ENCODE data around the gene DYNC2LI1. TPM values are rescaled to one million over a fixed set of nuclear protein-coding genes. Genes with fewer than 3 reads are reported as not detected.
"Not testable (repeated sequence)": the region's sequence is repeated elsewhere in the genome, so short reads cannot be mapped to it uniquely, and the experiment has no call there.

Gene DYNC2LI1
- 1 to 10 TPM; 9.6 to 10.0 TPM for total RNA-seq

GRCh38 chr2:43773876-43774613 lies at the start of gene DYNC2LI1:
TSS of gene DYNC2LI1 (plus strand) at chr2:43774039. CDS start at chr2:43774139, 100 bp downstream.
- Mint-ChIP-seq H3K4me1 (peaks cover 16% of the 10 kb centered on the region), H3K27ac (peak within 1 kb of the TSS; percentile 91), H3K36me3 (no peaks in the 10 kb centered on the region), H3K27me3 (no peaks in the 10 kb centered on the region), H3K4me3 (peak within 1 kb of the TSS; percentile 93), H3K9me3 (no peaks in the 10 kb centered on the region)
- DNase-seq, result peak; percentile 85

DNA sequence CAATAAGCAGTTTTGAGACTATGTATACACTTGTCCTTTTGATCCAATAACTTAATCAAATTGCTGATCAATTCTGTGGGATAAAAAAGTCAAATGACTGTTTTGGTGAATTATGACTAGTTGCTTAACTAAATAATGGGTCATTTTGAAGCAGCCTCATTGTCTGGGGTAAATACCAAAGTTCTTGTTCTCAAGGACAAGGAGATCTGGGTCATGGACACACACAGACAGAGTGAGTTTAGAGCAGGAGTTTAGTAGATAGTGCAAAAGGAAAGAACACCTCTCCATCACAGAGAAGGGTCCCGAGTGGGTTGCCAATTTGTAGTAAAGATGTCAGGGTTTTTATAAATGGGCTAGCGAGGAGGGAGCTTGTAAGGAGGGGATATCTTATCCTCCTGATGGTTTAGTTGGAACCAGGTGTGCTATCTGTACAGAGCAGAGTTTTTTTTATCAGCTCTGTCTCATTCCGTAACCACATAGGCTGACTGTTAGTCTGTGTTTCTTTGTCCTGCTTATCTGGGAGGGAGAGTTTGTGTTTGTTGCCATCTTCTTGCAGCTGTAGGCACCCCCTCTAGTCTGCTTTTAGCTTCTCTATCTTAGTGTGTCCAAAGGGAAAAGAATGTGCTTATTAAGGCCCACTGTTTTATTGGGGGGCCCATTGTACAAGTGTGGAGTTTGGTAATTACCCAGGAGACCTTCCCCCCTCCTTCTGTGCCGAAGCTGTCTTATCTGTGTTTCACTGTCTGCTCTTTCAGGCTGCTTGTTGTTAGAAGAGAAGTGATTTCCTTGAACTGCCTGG lies 48.9 kb upstream of the DYNC2LI1 start:
- no peak overlapping the region for H3K27ac Mint-ChIP-seq
- no peaks in the 10 kb centered on the region for H3K9me3 Mint-ChIP-seq
- H3K4me3 Mint-ChIP-seq, result no peak overlapping the region
- no peaks in the 10 kb centered on the region for H3K4me1 Mint-ChIP-seq
- no peaks in the 10 kb centered on the region for H3K27me3 Mint-ChIP-seq
- DNase-seq, result no peak
- H3K36me3 Mint-ChIP-seq, result no peaks in the 10 kb centered on the region

DNA sequence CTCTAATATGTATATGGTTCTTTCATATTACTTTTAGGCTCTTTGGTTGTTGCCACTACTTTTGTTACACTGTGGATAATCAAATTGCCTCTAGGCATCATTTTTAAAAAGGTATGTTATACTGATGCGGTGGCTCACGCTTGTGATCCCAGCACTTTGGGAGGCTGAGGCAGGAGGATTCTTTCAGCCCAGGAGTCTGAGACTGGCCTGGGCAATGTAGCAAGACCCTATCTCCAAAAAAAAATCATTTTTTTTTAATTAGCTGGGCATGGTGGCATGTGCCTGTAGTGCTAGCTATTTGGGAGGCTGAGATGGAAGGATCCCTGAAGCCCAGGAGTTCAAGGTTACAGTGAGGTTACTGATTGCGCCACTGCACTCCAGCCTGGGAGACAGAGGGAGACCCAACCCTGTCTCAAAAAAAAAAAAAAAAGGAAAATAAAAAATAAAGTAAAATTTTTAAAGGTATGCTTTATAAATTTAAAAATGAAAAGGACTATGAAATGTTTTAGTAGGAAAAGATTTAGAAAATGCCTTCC lies 48.1 kb upstream of the DYNC2LI1 start:
- no peaks in the 10 kb centered on the region for H3K4me1 Mint-ChIP-seq
- DNase-seq, result no peak
- H3K4me3 Mint-ChIP-seq, result no peak overlapping the region
- H3K9me3 Mint-ChIP-seq, result no peaks in the 10 kb centered on the region
- no peaks in the 10 kb centered on the region for H3K36me3 Mint-ChIP-seq
- H3K27me3 Mint-ChIP-seq, result no peaks in the 10 kb centered on the region
- H3K27ac Mint-ChIP-seq, result no peak overlapping the region

DNA sequence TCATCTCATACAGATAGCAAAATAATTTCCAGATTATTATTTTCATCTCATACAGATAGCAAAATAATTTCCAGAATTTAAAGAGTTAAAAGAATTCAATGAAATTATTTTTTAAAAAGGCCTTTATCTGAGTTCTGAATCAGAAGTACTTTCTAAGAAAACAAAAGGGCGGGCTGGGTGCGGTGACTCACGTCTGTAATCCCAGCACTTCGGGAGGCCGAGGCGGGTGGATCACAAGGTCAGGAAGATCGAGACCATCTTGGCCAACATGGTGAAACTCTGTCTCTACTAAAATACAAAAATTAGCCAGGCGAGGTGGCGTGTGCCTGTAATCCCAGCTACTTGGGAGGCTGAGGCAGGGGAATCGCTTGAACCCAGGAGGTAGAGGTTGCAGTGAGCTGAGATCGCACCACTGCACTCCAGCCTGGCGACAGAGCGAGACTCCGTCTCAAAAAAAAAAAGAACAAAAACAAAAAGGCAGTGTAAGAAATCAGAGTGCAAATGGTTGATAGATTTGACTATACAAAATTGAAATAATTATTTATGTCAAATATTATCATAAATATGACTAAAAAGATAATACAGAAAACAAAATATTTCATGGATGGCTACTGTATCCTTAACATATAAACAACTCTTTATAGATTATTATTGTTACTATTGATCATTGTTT lies 46.7 kb upstream of the DYNC2LI1 start:
- not testable (repeated sequence) for DNase-seq, H3K27ac Mint-ChIP-seq, H3K9me3 Mint-ChIP-seq, H3K4me3 Mint-ChIP-seq, H3K27me3 Mint-ChIP-seq, H3K36me3 Mint-ChIP-seq, H3K4me1 Mint-ChIP-seq

GRCh38 chr2:43727634-43728014 lies 46.2 kb upstream of the DYNC2LI1 start:
- Mint-ChIP-seq H3K9me3 (no peaks in the 10 kb centered on the region), H3K36me3 (no peaks in the 10 kb centered on the region), H3K4me3 (no peak overlapping the region), H3K27me3 (no peaks in the 10 kb centered on the region), H3K4me1 (no peaks in the 10 kb centered on the region), H3K27ac (no peak overlapping the region)
- no peak for DNase-seq

GRCh38 chr2:43729491-43730174 lies 44.2 kb upstream of the DYNC2LI1 start:
- Mint-ChIP-seq H3K27ac (no peak overlapping the region), H3K4me3 (no peak overlapping the region), H3K36me3 (no peaks in the 10 kb centered on the region), H3K4me1 (no peaks in the 10 kb centered on the region), H3K27me3 (no peaks in the 10 kb centered on the region), H3K9me3 (no peaks in the 10 kb centered on the region)
- DNase-seq, result no peak

DNA sequence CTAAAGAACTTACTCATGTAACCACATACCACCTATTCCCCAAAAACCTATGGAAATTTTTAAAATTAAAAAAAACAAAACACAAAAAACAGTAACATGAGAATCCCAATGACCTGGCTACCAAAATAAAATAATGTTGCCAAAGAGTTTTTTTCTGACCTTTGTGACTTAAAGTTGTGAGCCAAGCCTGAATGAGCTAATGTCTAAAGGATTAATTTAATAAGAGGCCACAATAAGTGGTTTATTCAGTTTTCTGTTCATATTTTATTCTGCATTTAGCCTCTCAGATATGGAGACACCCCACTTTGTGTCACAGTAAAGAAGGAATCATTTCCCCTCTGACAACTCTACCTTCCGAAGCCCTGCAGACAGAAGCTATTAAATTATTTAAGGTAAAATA lies 42.6 kb upstream of the DYNC2LI1 start:
- no peak overlapping the region for H3K27ac Mint-ChIP-seq
- no peaks in the 10 kb centered on the region for H3K4me1 Mint-ChIP-seq

GRCh38 chr2:43736637-43737036 lies 37.2 kb upstream of the DYNC2LI1 start:
- no peaks in the 10 kb centered on the region for H3K9me3 Mint-ChIP-seq
- no peak overlapping the region for H3K27ac Mint-ChIP-seq
- H3K4me1 Mint-ChIP-seq, result no peaks in the 10 kb centered on the region
- DNase-seq, result no peak
- no peak overlapping the region for H3K4me3 Mint-ChIP-seq
- H3K27me3 Mint-ChIP-seq, result no peaks in the 10 kb centered on the region
- H3K36me3 Mint-ChIP-seq, result no peaks in the 10 kb centered on the region

More for the DNA sequence above, 42.6 kb upstream of the DYNC2LI1 start:
- DNase-seq, result no peak
- Mint-ChIP-seq H3K27me3 (no peaks in the 10 kb centered on the region), H3K9me3 (no peaks in the 10 kb centered on the region), H3K36me3 (no peaks in the 10 kb centered on the region), H3K4me3 (no peak overlapping the region)

GRCh38 chr2:43737097-43737854 lies 36.6 kb upstream of the DYNC2LI1 start:
- Mint-ChIP-seq H3K27ac (no peak overlapping the region), H3K4me3 (no peak overlapping the region)

DNA sequence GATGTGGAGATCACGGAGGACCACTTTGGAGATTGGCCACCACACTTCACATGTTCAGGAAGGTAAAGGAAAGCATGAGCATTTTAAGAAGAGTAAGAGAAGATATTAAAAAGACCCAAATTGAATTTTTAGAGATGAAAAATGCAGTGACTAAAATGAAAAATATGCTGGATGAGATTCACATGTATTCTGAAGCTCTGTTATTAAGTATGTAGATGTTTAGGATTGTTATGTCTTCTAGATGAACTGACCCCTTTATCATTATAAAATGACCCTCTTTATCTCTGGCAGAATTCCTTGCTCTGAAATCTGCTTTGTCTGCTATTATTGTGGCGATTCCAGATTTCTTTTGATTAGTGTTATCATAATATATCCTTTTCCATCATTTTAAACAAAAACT lies 36.0 kb upstream of the DYNC2LI1 start:
- Mint-ChIP-seq H3K27ac (no peak overlapping the region), H3K4me3 (no peak overlapping the region), H3K9me3 (no peaks in the 10 kb centered on the region), H3K36me3 (no peaks in the 10 kb centered on the region), H3K4me1 (no peaks in the 10 kb centered on the region), H3K27me3 (no peaks in the 10 kb centered on the region)
- DNase-seq, result no peak

More at GRCh38 chr2:43737097-43737854, 36.6 kb upstream of the DYNC2LI1 start:
- H3K27me3 Mint-ChIP-seq, result no peaks in the 10 kb centered on the region
- H3K36me3 Mint-ChIP-seq, result no peaks in the 10 kb centered on the region
- DNase-seq, result no peak
- no peaks in the 10 kb centered on the region for H3K9me3 Mint-ChIP-seq
- no peaks in the 10 kb centered on the region for H3K4me1 Mint-ChIP-seq

DNA sequence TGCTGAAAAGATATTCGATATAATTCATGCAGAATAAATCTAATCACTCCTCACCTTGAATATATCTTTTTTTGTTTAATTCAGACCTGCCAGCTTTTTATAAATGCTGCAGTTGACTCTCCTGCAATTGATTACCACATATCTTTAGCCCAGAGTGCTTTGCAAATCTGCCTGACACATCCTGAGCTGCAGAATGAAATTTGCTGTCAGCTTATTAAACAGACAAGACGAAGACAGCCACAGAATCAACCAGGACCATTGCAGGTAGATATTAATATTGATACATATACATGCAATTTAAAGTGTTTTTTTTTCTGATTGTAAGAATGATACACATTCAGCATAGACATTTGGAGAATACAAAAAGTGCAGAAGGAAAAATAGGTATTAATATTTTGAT lies 35.6 kb upstream of the DYNC2LI1 start:
- Mint-ChIP-seq H3K36me3 (no peaks in the 10 kb centered on the region), H3K9me3 (no peaks in the 10 kb centered on the region), H3K4me3 (no peak overlapping the region), H3K27me3 (no peaks in the 10 kb centered on the region), H3K4me1 (no peaks in the 10 kb centered on the region), H3K27ac (no peak overlapping the region)
- DNase-seq, result no peak

DNA sequence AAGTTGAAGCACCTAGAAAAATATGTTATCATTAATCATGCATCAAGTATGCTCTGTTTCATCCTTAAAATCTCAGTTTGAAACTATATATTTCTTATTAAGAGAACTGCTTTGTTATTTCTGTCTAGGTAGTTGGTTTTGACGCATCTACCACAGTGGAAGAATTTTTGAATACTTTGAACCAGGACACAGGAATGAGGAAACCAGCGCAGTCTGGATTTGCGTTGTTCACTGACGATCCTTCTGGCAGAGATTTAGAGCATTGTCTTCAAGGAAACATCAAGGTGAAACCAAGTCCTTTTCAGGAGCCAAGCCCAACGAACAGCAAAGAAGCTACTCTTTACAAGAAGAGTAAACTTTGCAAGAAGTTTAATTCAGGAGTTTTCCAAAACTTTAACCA lies 30.1 kb upstream of the DYNC2LI1 start:
- no peaks in the 10 kb centered on the region for H3K27me3 Mint-ChIP-seq
- H3K9me3 Mint-ChIP-seq, result no peaks in the 10 kb centered on the region
- H3K27ac Mint-ChIP-seq, result no peak overlapping the region
- no peak overlapping the region for H3K4me3 Mint-ChIP-seq
- no peaks in the 10 kb centered on the region for H3K36me3 Mint-ChIP-seq
- no peak for DNase-seq
- H3K4me1 Mint-ChIP-seq, result peaks cover 5% of the 10 kb centered on the region

GRCh38 chr2:43745457-43745856 lies 28.4 kb upstream of the DYNC2LI1 start:
- peaks cover 5% of the 10 kb centered on the region for H3K4me1 Mint-ChIP-seq
- H3K27me3 Mint-ChIP-seq, result no peaks in the 10 kb centered on the region
- no peaks in the 10 kb centered on the region for H3K9me3 Mint-ChIP-seq
- H3K36me3 Mint-ChIP-seq, result no peaks in the 10 kb centered on the region
- DNase-seq, result no peak
- H3K27ac Mint-ChIP-seq, result no peak overlapping the region
- no peak overlapping the region for H3K4me3 Mint-ChIP-seq

- H3K9me3 Mint-ChIP-seq, result no peaks in the 10 kb centered on the region
Measured at GRCh38 chr2:43748333-43748732, 25.5 kb upstream of the DYNC2LI1 start.

More at GRCh38 chr2:43748333-43748732, 25.5 kb upstream of the DYNC2LI1 start:
- H3K36me3 Mint-ChIP-seq, result no peaks in the 10 kb centered on the region
- peak; percentile 32 for DNase-seq
- H3K4me3 Mint-ChIP-seq, result no peak overlapping the region
- H3K27me3 Mint-ChIP-seq, result no peaks in the 10 kb centered on the region
- H3K27ac Mint-ChIP-seq, result no peak overlapping the region
- peaks cover 5% of the 10 kb centered on the region for H3K4me1 Mint-ChIP-seq
